ENCODE measurements around the gene CADPS2. TPM values are rescaled to one million over a fixed set of nuclear protein-coding genes. Genes with fewer than 3 reads are reported as not detected.

The CADPS2 gene
- total RNA-seq, 1 donor from 2014 or later: 8.8 TPM

DNA sequence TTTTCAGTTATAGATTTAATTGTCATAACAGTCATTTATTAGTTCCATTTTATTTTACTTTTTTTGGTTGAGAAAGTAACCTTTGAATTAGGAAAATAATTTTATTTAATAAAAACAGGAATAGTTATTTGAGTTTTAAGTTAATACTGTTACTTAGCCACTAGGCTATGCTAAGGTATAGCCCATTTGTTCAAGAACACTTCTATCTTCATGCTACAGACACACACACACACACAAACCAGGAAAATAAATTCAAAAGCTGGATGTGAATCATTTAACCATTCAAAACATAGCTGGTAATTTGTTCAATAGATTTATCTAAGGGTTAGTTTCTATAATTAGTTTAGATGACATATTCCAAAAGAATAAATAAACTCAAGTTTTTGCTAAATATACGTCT is 335.7 kb downstream of the CADPS2 start:
- Histone ChIP-seq H3K4me3 (ENCODE audit: low read depth, low read length) (no peak overlapping the region), H3K36me3 (ENCODE audit: control insufficient read depth, insufficient read depth, low read length) (no peaks in the 10 kb centered on the region), H3K27me3 (ENCODE audit: control insufficient read depth, insufficient read depth, low read length) (no peaks in the 10 kb centered on the region)
- DNase-seq (ENCODE audit: low read depth): no peak
- TF ChIP-seq, protein P1, sequence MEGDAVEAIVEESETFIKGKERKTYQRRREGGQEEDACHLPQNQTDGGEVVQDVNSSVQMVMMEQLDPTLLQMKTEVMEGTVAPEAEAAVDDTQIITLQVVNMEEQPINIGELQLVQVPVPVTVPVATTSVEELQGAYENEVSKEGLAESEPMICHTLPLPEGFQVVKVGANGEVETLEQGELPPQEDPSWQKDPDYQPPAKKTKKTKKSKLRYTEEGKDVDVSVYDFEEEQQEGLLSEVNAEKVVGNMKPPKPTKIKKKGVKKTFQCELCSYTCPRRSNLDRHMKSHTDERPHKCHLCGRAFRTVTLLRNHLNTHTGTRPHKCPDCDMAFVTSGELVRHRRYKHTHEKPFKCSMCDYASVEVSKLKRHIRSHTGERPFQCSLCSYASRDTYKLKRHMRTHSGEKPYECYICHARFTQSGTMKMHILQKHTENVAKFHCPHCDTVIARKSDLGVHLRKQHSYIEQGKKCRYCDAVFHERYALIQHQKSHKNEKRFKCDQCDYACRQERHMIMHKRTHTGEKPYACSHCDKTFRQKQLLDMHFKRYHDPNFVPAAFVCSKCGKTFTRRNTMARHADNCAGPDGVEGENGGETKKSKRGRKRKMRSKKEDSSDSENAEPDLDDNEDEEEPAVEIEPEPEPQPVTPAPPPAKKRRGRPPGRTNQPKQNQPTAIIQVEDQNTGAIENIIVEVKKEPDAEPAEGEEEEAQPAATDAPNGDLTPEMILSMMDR (IDR thresholded peaks at IDR 0.05; ENCODE audit: insufficient read depth, low read length, poor library complexity, severe bottlenecking): peak; percentile 6

DNA sequence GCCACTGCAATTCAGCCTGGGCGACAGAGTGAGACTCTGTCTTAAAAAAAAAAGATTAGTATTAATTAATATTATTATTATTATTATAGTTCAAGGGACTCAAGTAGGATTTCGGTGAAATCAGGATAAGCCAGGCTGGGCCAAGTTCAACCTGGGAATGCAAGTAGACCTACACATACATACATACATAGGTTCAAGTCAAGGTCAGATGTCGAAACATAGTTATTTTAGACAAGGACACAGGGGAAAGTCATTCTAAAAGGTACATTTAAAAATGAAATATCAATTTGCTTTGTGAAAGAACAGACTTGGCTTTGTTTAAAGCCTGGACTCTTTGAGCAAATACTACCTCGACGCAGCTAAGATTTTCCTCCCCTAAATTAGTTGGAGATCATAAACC is 336.7 kb downstream of the CADPS2 start:
- TF ChIP-seq, protein P1 (IDR thresholded peaks at IDR 0.05; ENCODE audit: insufficient read depth, low read length, poor library complexity, severe bottlenecking): no peak
- DNase-seq (ENCODE audit: low read depth): no peak

DNA sequence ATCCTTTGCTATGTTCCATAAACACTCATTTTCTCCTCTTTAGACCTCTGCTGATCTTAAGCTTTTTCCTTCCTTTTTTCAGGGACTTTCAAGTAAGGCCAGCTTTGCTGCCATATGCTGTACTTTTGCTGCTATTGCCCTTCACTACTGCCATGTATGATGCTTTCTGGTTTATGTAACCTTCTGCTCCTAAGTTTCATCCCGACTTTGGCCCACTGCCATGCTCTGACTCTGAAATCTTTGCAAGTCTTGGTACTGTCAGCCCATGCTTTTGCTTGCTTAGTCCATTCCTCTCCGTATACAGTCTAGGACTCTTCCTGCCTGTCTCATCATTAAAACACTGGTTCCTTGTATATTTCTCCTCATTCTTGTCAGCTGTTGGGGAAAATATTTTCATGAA is 339.8 kb downstream of the CADPS2 start:
- TF ChIP-seq, protein P1 (IDR thresholded peaks at IDR 0.05; ENCODE audit: insufficient read depth, low read length, poor library complexity, severe bottlenecking): no peak
- Histone ChIP-seq H3K4me3 (ENCODE audit: low read depth, low read length) (no peak overlapping the region), H3K36me3 (ENCODE audit: control insufficient read depth, insufficient read depth, low read length) (no peaks in the 10 kb centered on the region), H3K27me3 (ENCODE audit: control insufficient read depth, insufficient read depth, low read length) (no peaks in the 10 kb centered on the region)
- DNase-seq (ENCODE audit: low read depth): no peak

More for the DNA sequence above, 336.7 kb downstream of the CADPS2 start:
- Histone ChIP-seq H3K27me3 (ENCODE audit: control insufficient read depth, insufficient read depth, low read length) (no peaks in the 10 kb centered on the region), H3K36me3 (ENCODE audit: control insufficient read depth, insufficient read depth, low read length) (no peaks in the 10 kb centered on the region), H3K4me3 (ENCODE audit: low read depth, low read length) (no peak overlapping the region)

DNA sequence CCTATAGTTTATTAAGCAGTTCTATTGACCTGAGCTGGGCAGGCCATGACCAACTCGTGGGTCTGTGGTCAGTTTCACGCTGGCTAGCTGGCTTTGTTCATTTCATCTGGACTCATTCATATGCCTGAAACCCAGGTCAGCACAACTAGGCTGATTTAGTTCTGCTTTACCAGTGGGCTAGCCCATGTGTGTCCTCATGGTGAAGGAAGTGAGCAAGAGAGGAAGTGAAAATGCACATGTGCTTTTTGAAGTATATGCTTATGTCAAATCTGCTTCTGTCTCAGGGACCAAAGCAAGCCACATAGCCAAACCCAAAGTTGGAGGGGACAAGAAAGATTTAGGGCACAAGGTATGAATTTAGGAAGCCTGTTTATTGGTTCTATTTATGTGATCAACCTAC is 341.8 kb downstream of the CADPS2 start:
- DNase-seq (ENCODE audit: low read depth): no peak
- H3K36me3 ChIP-seq (ENCODE audit: control insufficient read depth, insufficient read depth, low read length): no peaks in the 10 kb centered on the region

DNA sequence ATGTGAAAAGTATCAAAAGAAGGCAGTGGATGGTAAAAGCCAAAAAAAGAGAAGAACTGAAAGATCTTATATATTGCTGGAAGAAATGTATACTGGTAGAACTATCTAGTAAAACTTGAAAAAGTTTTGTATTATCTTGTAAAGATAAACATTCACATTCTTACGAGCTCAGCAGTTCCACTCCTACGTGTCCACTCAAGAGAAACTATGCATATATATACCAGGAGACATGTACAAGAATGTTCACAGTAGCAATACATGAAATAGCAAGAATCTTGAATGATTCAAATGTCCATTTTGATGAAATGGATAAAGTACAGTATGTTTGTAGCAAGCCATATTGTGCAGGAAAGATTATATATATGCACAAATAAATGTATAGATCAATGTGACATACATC is 342.4 kb downstream of the CADPS2 start:
- TF ChIP-seq, protein P1 (IDR thresholded peaks at IDR 0.05; ENCODE audit: insufficient read depth, low read length, poor library complexity, severe bottlenecking): no peak
- H3K4me3 ChIP-seq (ENCODE audit: low read depth, low read length): no peak overlapping the region
- no peaks in the 10 kb centered on the region for H3K27me3 ChIP-seq (ENCODE audit: control insufficient read depth, insufficient read depth, low read length)
- DNase-seq (ENCODE audit: low read depth): no peak
- H3K36me3 ChIP-seq (ENCODE audit: control insufficient read depth, insufficient read depth, low read length): no peaks in the 10 kb centered on the region

More for the DNA sequence above, 341.8 kb downstream of the CADPS2 start:
- Histone ChIP-seq H3K4me3 (ENCODE audit: low read depth, low read length) (no peak overlapping the region), H3K27me3 (ENCODE audit: control insufficient read depth, insufficient read depth, low read length) (no peaks in the 10 kb centered on the region)
- TF ChIP-seq, protein P1 (IDR thresholded peaks at IDR 0.05; ENCODE audit: insufficient read depth, low read length, poor library complexity, severe bottlenecking): no peak

DNA sequence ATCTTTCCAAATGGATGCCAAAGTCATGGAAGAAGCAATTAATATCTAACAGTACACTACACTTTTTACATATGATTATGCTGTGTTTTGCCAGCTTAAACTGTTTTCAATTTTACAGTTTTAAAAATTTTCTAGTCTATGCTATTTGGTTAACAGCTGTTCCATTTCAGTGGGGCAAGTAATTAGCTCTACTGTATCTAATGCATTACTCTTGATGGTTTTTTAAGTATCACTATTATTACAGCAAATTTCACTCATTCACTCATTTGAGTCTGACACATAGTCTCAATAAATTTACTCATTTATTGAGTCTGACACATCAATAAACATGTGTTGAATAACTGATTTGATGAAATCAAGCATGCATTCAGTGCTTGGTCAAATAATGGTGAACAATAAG is 343.1 kb downstream of the CADPS2 start:
- Histone ChIP-seq H3K36me3 (ENCODE audit: control insufficient read depth, insufficient read depth, low read length) (no peaks in the 10 kb centered on the region), H3K27me3 (ENCODE audit: control insufficient read depth, insufficient read depth, low read length) (no peaks in the 10 kb centered on the region), H3K4me3 (ENCODE audit: low read depth, low read length) (no peak overlapping the region)
- TF ChIP-seq, protein P1 (IDR thresholded peaks at IDR 0.05; ENCODE audit: insufficient read depth, low read length, poor library complexity, severe bottlenecking): no peak
- no peak for DNase-seq (ENCODE audit: low read depth)
